ENCODE data around the gene GDI1.
A peak's percentile ranks its signal among the peaks of the same experiment; 100 is the strongest.

The GDI1 gene

GRCh38 chrX:154409222-154409871 is 27.6 kb upstream of the GDI1 start, which contains the start of gene DNASE1L1:
Gene DNASE1L1, minus strand, starts transcription at chrX:154409254. Its CDS starts 3,686 bp downstream, at chrX:154405568.
- no peak for FAIRE-seq

- no peak for FAIRE-seq
Observed at GRCh38 chrX:154411981-154412340, 25.0 kb upstream of the GDI1 start.

GRCh38 chrX:154412468-154412867 is 24.5 kb upstream of the GDI1 start:
- FAIRE-seq, result no peak

GRCh38 chrX:154413142-154413541 is 23.8 kb upstream of the GDI1 start:
- FAIRE-seq, result no peak

GRCh38 chrX:154417157-154417556 is 19.8 kb upstream of the GDI1 start:
- FAIRE-seq, result no peak

GRCh38 chrX:154419189-154419588 is 17.8 kb upstream of the GDI1 start:
- FAIRE-seq, result no peak

GRCh38 chrX:154419688-154420401 is 17.1 kb upstream of the GDI1 start:
- FAIRE-seq, result no peak

GRCh38 chrX:154420402-154420756 is 16.6 kb upstream of the GDI1 start:
- FAIRE-seq, result no peak

- FAIRE-seq, result no peak
Observed at GRCh38 chrX:154426916-154427770, 9.8 kb upstream of the GDI1 start.

- peak; percentile 83 for FAIRE-seq
Observed at GRCh38 chrX:154428176-154429171, 8.5 kb upstream of the GDI1 start, which contains the start of gene ATP6AP1. Gene ATP6AP1, plus strand, starts transcription at chrX:154428677. Its CDS starts 16 bp downstream, at chrX:154428693.

GRCh38 chrX:154429711-154430110 is 7.2 kb upstream of the GDI1 start:
- FAIRE-seq, result no peak

- FAIRE-seq, result no peak
Observed at GRCh38 chrX:154430479-154430878, 6.5 kb upstream of the GDI1 start.

GRCh38 chrX:154430916-154431315 is 6.0 kb upstream of the GDI1 start:
- FAIRE-seq, result no peak

GRCh38 chrX:154431341-154431740 is 5.6 kb upstream of the GDI1 start:
- FAIRE-seq, result no peak

- no peak for FAIRE-seq
Observed at GRCh38 chrX:154432210-154432609, 4.7 kb upstream of the GDI1 start.

- FAIRE-seq, result no peak
Observed at GRCh38 chrX:154433605-154434004, 3.3 kb upstream of the GDI1 start.

GRCh38 chrX:154434394-154435168 is 2.4 kb upstream of the GDI1 start:
- no peak for FAIRE-seq

- no peak for FAIRE-seq
Observed at GRCh38 chrX:154435171-154435733, 1.7 kb upstream of the GDI1 start.

- FAIRE-seq, result no peak
Observed at GRCh38 chrX:154436374-154436982, 476 bp upstream of the GDI1 start.
